Measurements from ENCODE around the gene PIM1.

Gene PIM1

GRCh38 chr6:37138856-37139229 lies 31.1 kb upstream of the PIM1 start:
- DNase-seq = no peak

GRCh38 chr6:37139230-37139962 lies 30.6 kb upstream of the PIM1 start:
- DNase-seq = no peak

- no peak for DNase-seq
Observed at GRCh38 chr6:37140145-37140544, 29.8 kb upstream of the PIM1 start.

- peak; percentile 64 for DNase-seq
Observed at GRCh38 chr6:37141281-37142049, 28.5 kb upstream of the PIM1 start.

DNA sequence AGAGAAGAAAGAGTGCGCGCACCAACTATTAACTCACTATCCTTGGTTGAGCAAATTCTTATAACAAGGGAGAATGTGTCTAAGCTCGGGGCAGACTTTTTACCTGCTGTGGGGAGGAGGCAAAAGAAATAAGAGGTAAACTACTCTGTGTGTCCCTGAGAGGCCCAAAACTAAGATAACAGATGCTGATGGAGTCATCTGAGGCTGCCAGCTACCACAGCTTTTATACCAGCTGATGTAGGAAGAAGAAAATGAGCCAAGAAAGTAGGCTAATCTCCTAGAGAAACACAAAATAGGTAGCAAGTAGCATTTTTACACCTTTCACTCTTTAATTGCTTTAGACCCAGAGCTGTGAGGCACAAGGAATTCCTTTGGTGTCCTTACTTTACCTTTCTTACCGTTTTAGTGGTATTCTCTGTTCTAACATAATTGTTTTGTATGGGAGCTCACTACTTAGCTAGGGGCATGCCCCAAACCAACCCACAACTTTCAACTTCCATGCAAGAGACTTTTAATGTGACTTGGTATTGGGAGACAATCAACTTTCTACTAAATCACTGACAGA lies 27.8 kb upstream of the PIM1 start:
- no peak for DNase-seq

DNA sequence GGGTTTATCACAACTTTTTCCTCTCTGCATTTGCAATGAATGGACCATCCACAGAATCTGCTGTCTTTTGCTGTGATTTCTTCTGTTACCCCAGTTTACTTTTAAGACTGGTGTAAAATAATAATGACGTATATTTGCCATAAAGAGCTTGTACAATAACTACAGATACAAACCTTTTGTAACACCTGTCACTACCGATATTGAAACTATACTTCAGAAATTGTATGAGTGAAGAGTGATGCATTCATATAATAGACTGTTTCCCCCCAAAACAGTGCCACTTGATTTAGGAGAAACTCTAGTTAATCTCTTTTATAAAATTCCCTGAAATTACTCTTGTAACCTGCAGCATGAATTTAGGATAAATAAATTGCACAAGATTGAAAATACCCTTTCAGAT lies 26.4 kb upstream of the PIM1 start:
- no peak for DNase-seq

- DNase-seq = no peak
Observed at GRCh38 chr6:37145443-37145842, 24.5 kb upstream of the PIM1 start.

GRCh38 chr6:37146735-37147157 lies 23.2 kb upstream of the PIM1 start:
- DNase-seq = no peak

DNA sequence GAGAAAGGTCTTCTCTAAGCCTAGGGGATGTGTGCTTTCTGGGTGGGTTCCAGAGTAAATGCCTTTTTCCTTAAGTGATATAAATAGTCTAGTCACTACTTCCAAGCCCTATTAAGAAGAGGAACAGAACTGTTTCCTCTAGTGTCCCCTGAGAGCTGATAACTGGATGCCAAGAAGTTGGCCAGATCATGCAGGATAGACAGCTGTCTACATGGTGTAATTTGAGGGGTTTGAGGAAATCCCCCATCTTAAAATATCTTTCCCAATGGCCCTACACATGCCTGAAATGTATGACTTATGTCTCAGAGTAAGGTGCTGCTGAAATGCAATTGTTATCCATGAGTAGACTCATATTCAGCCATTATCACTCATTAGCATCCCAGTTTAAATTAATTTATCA lies 20.2 kb upstream of the PIM1 start:
- DNase-seq = no peak

DNA sequence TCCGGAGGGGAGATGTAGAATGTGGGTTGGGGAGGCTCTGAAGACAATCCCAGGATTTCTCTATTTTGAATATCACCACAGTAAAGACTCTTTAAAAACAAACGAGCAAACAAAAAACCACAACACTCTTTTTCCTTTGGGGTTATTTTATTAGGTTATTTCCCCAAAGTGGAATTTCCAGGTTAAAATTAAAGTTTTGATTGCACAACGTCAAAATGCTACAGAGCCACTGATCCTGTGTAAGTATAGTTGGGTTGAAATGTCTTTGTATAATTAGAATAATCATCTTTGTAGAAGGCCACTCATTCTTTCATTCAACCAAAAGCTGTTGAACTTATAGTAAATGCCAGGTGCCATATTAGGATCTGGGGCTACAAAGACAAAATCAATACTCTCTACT lies 19.6 kb upstream of the PIM1 start:
- DNase-seq = no peak

- peak; percentile 33 for DNase-seq
Observed at GRCh38 chr6:37155394-37156312, 14.3 kb upstream of the PIM1 start.

DNA sequence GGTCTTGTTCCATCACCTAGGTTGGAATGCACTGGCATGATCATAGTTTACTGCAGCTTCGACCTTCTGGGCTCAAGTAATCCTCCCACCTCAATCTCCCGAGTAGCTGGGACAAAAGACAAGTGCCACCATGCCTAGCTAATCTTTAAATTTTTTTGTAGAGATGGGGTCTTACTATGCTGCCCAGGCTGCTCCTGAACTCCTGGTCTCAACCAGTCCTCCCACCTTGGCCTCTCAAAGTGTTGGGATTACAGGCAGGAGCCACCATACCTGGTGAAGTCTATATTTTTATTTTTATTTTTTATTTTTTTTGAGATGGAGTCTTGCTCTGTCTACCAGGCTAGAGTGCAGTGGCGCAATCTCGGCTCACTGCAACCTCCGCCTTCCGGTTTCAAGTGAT lies 11.4 kb upstream of the PIM1 start:
- no peak for DNase-seq

- DNase-seq = peak; percentile 48
Observed at GRCh38 chr6:37160922-37161778, 8.8 kb upstream of the PIM1 start.

DNA sequence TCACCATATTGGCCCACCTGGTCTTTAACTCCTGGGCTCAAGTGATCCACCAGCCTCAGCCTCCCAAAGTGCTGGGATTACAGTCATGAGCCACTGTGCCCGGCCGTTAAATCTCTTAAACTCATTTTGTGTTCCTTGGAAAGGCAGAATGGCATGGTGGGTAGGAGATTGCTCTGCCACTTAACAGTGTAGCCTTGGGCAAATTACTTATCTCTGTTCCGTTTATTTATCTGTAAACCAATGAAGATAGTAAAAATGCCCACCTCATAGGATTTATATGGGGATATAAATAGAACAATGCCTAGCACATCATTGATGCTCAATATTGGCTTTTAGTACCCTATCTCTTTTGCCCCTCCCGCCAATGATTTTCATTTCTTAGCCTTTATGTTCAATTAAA lies 7.2 kb upstream of the PIM1 start:
- no peak for DNase-seq

GRCh38 chr6:37168163-37168758 lies 1.7 kb upstream of the PIM1 start:
- DNase-seq = no peak

GRCh38 chr6:37168811-37169495 lies 999 bp upstream of the PIM1 start:
- peak; percentile 86 for DNase-seq

- no peak for DNase-seq
Observed at GRCh38 chr6:37170273-37171200, 585 bp downstream of the PIM1 start.

DNA sequence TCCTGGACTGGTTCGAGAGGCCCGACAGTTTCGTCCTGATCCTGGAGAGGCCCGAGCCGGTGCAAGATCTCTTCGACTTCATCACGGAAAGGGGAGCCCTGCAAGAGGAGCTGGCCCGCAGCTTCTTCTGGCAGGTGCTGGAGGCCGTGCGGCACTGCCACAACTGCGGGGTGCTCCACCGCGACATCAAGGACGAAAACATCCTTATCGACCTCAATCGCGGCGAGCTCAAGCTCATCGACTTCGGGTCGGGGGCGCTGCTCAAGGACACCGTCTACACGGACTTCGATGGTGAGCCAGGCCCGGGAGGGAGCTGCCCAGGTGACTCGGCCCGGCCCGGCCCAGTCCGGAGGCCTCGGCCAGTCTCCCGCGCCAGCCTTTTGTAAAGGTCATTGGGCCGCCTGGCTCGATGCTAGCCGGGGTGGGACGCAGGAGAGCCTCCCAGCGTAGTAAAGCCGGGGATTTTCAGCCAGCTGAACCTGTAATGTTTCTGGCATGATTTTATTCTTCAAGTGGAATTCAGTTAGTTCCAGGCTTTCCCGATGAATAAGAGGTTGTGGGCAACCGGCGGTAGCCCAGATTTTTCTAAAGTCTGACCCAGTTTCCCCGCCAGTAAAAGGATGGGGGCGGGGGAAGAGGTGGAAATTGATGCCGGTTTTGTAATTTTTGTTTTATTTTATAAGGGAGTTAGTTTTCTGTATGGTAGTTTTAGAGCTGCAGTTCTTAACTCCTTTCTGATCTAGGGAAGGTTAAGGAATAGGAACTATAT lies 1.4 kb downstream of the PIM1 start:
- DNase-seq = peak; percentile 49
